Fibroblast of villous mesenchyme (primary cell): ENCODE results near the gene SLIT3. TPM values are rescaled to one million over a fixed set of nuclear protein-coding genes. Genes with fewer than 3 reads are reported as not detected.

ENCODE experiments used
- DNase-seq: peaks from one replicate; pipeline ENCODE4 v3.0.0-alpha.2; 2010; ENCODE audit warnings: low read depth
- H3K4me3 ChIP-seq: 2 replicates; pipeline ENCODE4 v1.5.1; 2011; ENCODE audit warnings: low read depth, mild to moderate bottlenecking, low read length
- total RNA-seq: library from RNA; depleted of rRNA; stranded (reverse); fragments of >200 nt; gene quantifications from 2 replicates; pipeline ENCODE4 v1.2.3, GENCODE V29; 2012
- TF ChIP-seq, protein P1 (sequence below): IDR thresholded peaks from 2 replicates; pipeline ENCODE4 v1.5.1; 2012; ENCODE audit warnings: low read depth, mild to moderate bottlenecking, low read length; ENCODE audit not compliant: insufficient read depth

The SLIT3 gene
- total RNA-seq, 1 donor, result under 0.01 TPM

DNA sequence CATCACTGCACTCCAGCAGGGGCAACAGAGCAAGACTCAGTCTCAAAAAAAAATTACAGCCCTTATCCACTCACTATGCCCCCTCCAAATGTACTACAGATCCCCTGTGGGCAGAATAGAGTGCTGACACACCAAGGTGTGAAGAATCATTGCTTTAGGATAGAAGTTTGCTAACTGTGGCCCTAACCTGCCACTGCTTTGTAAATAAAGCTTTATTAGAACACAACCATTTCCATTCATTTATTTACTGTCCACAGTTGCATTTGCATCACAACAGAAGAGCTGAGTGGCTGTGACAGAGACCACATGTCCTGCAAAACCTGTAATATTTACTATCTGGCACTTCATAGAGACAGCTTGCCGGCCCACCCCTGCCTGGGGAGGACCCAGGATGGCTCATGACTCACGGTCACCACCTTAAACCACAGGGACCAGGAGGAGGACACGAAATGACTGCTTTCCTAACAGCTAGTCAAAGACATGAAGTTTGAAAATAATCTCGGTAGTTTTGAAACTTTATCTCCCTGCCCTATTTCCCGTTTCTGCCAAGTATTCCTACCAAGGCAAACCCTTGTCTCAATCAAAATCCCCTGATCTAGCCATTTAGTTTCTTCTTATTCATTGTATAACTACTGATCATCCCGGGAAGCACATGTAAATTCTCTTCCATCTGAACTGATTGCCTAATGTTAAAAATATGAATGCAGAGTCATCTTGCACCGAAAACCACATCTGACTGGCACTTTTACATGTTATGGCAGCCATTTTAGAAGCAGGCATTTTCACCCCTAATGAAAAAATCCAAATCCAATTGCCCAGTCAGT, 206.1 kb downstream of the SLIT3 start:
- DNase-seq, result peak; percentile 11
- TF ChIP-seq, protein P1, sequence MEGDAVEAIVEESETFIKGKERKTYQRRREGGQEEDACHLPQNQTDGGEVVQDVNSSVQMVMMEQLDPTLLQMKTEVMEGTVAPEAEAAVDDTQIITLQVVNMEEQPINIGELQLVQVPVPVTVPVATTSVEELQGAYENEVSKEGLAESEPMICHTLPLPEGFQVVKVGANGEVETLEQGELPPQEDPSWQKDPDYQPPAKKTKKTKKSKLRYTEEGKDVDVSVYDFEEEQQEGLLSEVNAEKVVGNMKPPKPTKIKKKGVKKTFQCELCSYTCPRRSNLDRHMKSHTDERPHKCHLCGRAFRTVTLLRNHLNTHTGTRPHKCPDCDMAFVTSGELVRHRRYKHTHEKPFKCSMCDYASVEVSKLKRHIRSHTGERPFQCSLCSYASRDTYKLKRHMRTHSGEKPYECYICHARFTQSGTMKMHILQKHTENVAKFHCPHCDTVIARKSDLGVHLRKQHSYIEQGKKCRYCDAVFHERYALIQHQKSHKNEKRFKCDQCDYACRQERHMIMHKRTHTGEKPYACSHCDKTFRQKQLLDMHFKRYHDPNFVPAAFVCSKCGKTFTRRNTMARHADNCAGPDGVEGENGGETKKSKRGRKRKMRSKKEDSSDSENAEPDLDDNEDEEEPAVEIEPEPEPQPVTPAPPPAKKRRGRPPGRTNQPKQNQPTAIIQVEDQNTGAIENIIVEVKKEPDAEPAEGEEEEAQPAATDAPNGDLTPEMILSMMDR, result no peak
- H3K4me3 ChIP-seq, result no peak overlapping the region

DNA sequence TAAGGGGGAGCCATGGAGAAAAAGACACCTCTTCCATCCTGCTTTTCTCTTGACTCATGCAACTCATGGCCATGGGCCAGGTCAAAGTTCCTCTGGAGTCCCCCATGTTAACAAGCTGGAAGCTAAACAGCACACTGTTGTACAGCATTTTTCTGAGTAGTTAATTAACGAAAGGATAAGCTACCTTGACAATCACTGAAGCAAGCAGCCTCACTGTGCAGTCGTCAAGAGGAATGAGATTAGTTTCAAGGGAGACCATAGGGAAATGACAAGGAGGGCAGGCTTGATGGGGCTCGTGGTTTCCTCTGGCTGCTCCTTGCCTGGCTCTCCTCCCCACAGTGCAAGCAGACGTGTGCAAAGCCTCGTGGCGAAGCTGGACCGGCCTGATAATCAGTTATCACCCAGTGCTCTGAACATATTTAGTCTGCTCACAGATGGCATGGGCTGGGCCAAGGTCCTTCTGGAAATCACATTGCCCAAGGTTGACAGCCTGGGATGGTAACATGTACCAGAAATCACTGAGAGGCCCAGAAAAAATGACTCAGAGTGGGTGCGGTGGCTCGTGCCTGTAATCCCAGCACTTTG, 209.5 kb downstream of the SLIT3 start:
- no peak overlapping the region for H3K4me3 ChIP-seq
- DNase-seq, result no peak
- TF ChIP-seq, protein P1, result no peak

DNA sequence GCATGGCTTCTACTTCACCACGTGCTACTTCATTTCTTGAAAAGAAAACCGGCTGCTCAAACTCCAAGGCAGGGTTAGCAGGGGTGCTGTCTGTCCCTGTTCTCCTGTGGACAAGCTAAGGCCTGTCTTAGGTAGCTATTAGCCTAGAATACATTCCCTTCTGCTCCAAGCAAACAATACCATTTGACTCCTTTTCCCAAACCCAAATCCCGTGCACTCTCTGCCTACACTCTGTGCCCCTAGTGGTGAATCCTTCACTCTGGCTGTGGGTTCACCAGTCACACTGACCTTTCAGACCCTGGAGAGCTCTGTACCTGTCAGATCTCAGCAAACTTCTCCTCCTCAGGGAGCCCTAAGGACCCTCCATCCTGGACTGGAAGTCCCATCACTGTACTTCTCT, 211.6 kb downstream of the SLIT3 start:
- H3K4me3 ChIP-seq, result no peak overlapping the region
- TF ChIP-seq, protein P1, result no peak
- DNase-seq, result no peak

DNA sequence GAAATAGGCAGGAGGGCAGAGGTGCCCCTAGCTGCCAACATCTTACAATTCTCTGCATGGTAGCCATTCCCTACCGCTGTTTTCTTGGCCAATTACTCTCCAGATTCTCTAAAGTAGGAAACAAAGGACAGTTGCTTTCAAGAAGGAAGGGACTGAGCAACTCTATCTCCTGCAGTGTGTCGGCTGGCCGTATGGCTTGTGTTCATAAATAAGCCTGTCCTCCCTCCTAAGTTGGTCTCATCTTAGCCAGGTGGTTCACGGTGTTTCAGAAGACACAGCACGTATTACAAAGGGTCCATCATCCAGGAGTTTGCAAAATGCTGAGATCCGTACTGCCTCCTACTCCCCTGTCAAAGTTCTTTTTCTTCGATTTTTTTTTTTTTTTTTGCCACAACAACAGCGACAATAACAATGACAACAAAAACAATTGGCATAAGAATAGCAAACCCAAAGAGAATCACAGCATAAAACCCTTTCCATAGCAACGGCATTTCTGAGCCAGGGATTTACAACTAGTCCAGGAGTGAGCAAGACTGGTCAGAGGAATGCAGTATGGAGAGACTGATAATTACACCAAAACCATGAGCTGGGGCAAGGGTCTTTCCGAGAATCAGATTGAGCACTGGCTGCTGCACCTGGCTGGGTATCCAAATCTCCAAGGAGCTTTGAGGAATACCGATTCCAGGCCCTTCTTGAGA, 212.8 kb downstream of the SLIT3 start:
- DNase-seq, result no peak
- no peak overlapping the region for H3K4me3 ChIP-seq
- TF ChIP-seq, protein P1, result no peak

DNA sequence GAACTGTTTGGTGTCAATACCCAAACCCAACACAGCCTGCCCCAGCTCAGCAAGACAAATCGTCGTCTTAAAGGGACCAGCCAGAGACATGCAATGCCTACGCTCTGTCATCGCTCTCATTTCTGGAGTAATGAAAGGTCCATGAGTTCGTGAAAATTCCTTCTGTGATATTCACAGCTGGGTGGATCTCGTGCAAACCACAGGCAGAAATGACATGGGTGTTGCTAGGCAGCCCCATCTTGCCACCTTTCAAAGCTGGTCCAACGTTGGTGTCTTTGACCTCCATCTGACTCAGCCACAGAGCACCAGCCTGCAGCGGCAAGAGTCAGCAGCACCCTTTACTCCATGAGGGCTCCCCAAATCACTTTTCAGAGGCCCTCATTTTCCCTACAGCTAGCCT, 215.3 kb downstream of the SLIT3 start:
- DNase-seq, result no peak

DNA sequence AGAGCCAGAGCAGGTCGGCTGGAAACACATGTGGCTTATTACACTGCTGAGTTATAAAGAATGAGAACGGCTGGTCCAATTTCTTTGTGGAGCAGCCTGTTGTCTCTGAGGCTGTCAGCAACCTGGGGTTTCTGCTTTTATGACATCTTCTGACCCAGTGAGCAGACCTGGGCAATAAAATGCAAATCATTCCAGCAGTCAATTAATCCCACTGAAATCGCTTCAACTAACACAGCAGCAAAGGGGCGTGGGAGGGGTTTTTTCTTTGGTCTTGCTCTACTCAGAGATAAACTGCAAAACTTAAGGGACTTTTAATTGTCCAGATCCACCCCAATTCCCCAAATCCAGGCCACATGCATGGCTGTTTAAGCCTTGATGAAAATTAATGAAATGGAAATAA, 215.7 kb downstream of the SLIT3 start:
- no peak overlapping the region for H3K4me3 ChIP-seq
- no peak for DNase-seq
- TF ChIP-seq, protein P1, result no peak

More for the DNA sequence above, 215.3 kb downstream of the SLIT3 start:
- H3K4me3 ChIP-seq, result no peak overlapping the region
- TF ChIP-seq, protein P1, result no peak
